Activated CD8-positive, alpha-beta T cell treated with anti-CD3 and anti-CD28 coated beads for 36 hours (primary cell): Measurements from ENCODE around the gene MRPL14. TPM values are rescaled to one million over a fixed set of nuclear protein-coding genes. Genes with fewer than 3 reads are reported as not detected.

Experiments
- ATAC-seq: fragments of 200-7000 bp; cut with Tn5 transposase; one replicate; pipeline ENCODE4 v1.10.0; 2021; ENCODE audit warnings: mild to moderate bottlenecking, moderate library complexity
- CTCF ChIA-PET: fragments of 350-600 bp; sonication (Branson Sonifier 250); formaldehyde crosslinking; loops from one replicate; lab custom pipeline; 2021; ENCODE audit warnings: antibody characterized with exemption; lab: Charles Lee
- POLR2A ChIA-PET: fragments of 350-600 bp; sonication (Branson Sonifier 250); formaldehyde crosslinking; loops from one replicate; lab custom pipeline; 2021; ENCODE audit warnings: antibody characterized with exemption; lab: Charles Lee
- DNase-seq: peaks from one replicate; pipeline ENCODE4 v3.0.0-alpha.2; 2020
- H3K27ac Mint-ChIP-seq: one replicate; pipeline ENCODE4 v1.8.0; 2021; ENCODE audit warnings: mild to moderate bottlenecking, mixed read lengths
- H3K27me3 Mint-ChIP-seq: one replicate; pipeline ENCODE4 v1.8.0; 2021; ENCODE audit warnings: mixed read lengths
- H3K36me3 Mint-ChIP-seq: one replicate; pipeline ENCODE4 v1.8.0; 2021; ENCODE audit warnings: low read depth, mixed read lengths
- H3K4me1 Mint-ChIP-seq: one replicate; pipeline ENCODE4 v1.8.0; 2021; ENCODE audit warnings: low read depth, mixed read lengths
- H3K4me3 Mint-ChIP-seq: one replicate; pipeline ENCODE4 v1.8.0; 2021; ENCODE audit warnings: mild to moderate bottlenecking, moderate library complexity, mixed read lengths
- H3K9me3 Mint-ChIP-seq: one replicate; pipeline ENCODE4 v1.8.0; 2021; ENCODE audit warnings: mixed read lengths
- intact Hi-C: fragments of 100-400 bp; cut with micrococcal nuclease; formaldehyde crosslinking; loops from one replicate; pipeline ENCODE4 v1.10.0; 2022
- total RNA-seq, 2 experiments: library from RNA; stranded (reverse); gene quantifications; one replicate each; pipeline ENCODE4 v1.2.3, GENCODE V29; 2021
- TF ChIP-seq, protein P1 (sequence below): fragments of 200-600 bp; IDR thresholded peaks from one replicate; pipeline ENCODE4 v1.8.0; 2022; ENCODE audit warnings: antibody characterized with exemption, mild to moderate bottlenecking

MRPL14 gene
- total RNA-seq, 2 experiments from 2014 or later, result 42.8 to 44.3 TPM

DNA sequence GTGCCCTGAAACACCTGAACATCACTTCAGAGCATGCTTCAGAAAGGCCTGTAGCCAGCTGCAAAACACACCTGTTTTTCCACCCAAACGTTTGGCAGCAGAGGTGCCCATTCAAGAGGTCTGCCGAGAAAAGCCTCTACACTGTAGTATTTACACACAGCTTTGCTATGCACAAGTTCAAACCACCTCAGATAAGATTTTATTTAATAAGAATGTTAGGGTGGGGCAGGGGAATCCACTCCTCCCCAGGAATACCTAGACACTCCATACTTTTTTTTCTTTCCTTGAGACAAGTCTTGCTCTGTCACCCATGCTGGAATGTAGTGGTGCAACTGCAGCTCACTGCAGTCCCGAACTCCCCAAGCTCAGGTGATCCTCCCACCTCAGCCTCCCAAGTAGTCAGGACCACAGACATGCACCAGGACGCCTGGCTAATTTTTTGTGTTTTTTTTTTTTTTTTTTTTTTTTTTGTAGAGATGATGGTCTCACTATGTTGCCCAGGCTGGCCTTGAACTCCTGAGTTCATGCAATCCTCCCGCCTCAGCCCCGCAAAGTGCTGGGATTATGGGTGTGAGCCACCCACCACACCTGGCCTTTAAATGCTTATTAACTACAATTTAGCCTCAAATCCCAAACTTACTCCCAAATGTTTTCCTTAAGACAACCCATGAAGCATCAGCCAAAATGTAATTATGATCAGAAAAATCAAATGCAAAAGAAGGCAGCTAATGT is 9.7 kb downstream of the MRPL14 start:
- ChIA-PET CTCF (interaction anchor here (1.2 to 1.9 kb wide), 6 partner anchors 14 to 151 kb away, joined by 3 to 8 read pairs (median 4); no protein-coding TSS in a partner anchor), POLR2A (interaction anchor here (1.2 to 4.1 kb wide), 3 partner anchors 15 to 130 kb away, joined by 4 to 21 read pairs (median 9); partner anchors contain the start of gene HSP90AB1)
- TF ChIP-seq, protein P1, sequence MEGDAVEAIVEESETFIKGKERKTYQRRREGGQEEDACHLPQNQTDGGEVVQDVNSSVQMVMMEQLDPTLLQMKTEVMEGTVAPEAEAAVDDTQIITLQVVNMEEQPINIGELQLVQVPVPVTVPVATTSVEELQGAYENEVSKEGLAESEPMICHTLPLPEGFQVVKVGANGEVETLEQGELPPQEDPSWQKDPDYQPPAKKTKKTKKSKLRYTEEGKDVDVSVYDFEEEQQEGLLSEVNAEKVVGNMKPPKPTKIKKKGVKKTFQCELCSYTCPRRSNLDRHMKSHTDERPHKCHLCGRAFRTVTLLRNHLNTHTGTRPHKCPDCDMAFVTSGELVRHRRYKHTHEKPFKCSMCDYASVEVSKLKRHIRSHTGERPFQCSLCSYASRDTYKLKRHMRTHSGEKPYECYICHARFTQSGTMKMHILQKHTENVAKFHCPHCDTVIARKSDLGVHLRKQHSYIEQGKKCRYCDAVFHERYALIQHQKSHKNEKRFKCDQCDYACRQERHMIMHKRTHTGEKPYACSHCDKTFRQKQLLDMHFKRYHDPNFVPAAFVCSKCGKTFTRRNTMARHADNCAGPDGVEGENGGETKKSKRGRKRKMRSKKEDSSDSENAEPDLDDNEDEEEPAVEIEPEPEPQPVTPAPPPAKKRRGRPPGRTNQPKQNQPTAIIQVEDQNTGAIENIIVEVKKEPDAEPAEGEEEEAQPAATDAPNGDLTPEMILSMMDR, result no peak
- Mint-ChIP-seq H3K9me3 (no peaks in the 10 kb centered on the region), H3K4me3 (no peak overlapping the region), H3K4me1 (peaks cover 46% of the 10 kb centered on the region), H3K27me3 (no peaks in the 10 kb centered on the region), H3K27ac (no peak overlapping the region), H3K36me3 (peaks cover 18% of the 10 kb centered on the region)
- intact Hi-C loops, result no loop called here
- no peak for DNase-seq
- no peak for ATAC-seq

DNA sequence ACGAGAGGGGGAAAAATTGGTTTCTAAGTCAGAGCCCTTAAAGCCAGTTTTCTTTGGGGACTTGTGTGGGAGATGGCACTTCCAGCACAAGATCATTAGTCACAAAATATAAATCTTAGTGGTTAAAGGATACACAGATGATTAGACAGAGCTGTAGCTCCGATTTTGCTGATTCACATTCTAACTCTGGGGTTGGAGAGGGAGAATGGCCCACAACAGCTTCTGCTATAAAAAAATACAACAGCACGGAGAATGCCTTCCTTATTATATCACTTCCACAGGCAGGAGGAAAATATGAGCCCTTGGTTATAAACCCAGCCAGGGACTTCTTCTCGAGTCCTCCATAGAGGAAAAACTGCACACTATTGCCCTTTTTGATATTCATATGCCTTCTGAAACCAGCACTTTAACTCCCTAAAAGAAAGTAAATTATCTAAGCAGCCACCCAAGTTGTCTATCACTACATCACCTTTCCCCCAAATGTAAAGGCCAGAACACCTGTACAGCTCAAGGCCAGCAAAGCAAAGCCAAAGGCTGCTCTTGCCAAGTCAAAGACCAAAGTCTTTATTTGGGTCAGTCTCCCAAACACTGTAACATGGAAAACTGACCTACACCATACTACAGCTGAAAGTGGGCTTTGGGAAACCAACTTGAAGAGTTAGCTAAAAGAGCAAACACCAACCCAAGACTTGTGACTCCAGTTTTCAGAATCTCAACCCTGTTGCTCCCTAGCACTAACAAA is 10.4 kb downstream of the MRPL14 start:
- ChIA-PET CTCF (interaction anchor here (0.6 to 1.9 kb wide), 9 partner anchors 15 to 152 kb away, joined by 3 to 8 read pairs (median 3); no protein-coding TSS in a partner anchor), POLR2A (interaction anchor here (0.6 to 4.1 kb wide), 3 partner anchors 13 to 75 kb away, joined by 3 to 21 read pairs (median 7); no protein-coding TSS in a partner anchor)
- H3K27me3 Mint-ChIP-seq, result no peaks in the 10 kb centered on the region
- peaks cover 23% of the 10 kb centered on the region for H3K36me3 Mint-ChIP-seq
- H3K4me1 Mint-ChIP-seq, result peaks cover 42% of the 10 kb centered on the region
- no peak for ATAC-seq
- no peak for DNase-seq
- peak overlapping the region; percentile 37 for H3K27ac Mint-ChIP-seq
- intact Hi-C loops, result no loop called here
- no peak overlapping the region for H3K4me3 Mint-ChIP-seq
- no peaks in the 10 kb centered on the region for H3K9me3 Mint-ChIP-seq
- TF ChIP-seq, protein P1, result no peak

DNA sequence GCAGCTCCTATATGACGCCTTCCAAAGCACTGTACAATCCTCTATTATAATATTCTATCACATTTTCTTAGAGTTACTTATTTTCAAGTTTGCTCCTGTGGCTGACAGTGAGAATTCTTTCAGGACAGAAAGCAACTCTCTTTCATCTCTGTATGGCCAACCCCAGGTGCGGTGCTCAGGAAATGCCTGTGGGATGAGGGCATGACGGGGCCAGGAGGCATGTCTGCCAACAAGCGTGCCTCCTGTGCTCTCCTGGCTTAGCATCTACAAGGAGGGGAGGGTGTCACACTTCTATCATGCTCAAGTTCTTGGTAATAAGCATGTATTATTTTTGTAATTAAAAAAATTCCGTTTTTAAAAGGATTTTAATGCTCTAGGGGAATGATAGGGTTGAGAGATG is 11.4 kb downstream of the MRPL14 start:
- ATAC-seq, result no peak
- Mint-ChIP-seq H3K36me3 (peaks cover 31% of the 10 kb centered on the region), H3K27ac (no peak overlapping the region), H3K9me3 (no peaks in the 10 kb centered on the region), H3K27me3 (no peaks in the 10 kb centered on the region), H3K4me1 (peaks cover 34% of the 10 kb centered on the region), H3K4me3 (no peak overlapping the region)
- ChIA-PET POLR2A (interaction anchor here (1.3 to 4.1 kb wide), 3 partner anchors 12 to 131 kb away, joined by 3 to 21 read pairs (median 7); partner anchors contain the start of gene HSP90AB1), CTCF (interaction anchor here (0.7 to 1.7 kb wide), 5 partner anchors 37 to 120 kb away, joined by 3 to 5 read pairs (median 3); no protein-coding TSS in a partner anchor)
- TF ChIP-seq, protein P1, result no peak
- intact Hi-C loops, result no loop called here
- no peak for DNase-seq

DNA sequence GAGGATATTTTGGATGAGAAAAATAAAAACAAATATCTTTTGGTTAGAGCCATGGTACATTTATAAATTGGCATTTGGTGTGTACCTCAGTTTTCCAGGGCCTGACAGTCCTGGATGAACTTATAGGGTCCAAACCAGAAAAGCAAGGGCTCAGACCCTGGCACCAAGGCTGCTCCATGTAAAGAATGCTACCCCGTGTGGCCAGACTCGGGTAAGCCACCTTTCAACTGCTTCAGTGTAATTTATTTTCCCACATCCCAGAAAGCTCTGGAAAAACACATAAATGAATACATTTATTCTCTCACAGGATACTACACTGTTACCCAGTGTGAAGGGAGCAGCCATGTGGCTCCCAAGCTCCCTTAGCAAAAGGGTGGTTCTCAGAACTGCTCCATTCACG is 13.8 kb downstream of the MRPL14 start:
- CTCF ChIA-PET, result interaction anchor here (1.4 kb wide), 2 partner anchors 9 to 17 kb away, joined by 4 read pairs; no protein-coding TSS in a partner anchor
- Mint-ChIP-seq H3K4me3 (no peak overlapping the region), H3K9me3 (no peaks in the 10 kb centered on the region), H3K27ac (no peak overlapping the region), H3K36me3 (peaks cover 35% of the 10 kb centered on the region), H3K27me3 (no peaks in the 10 kb centered on the region), H3K4me1 (peaks cover 19% of the 10 kb centered on the region)
- DNase-seq (no peak), ATAC-seq (no peak)
- POLR2A ChIA-PET, result no interaction called here
- TF ChIP-seq, protein P1, result peak; percentile 22
- intact Hi-C loops, result no loop called here
